GM10248 (cell line): ENCODE results near the gene NELL1.

Experiments used
- CTCF ChIA-PET: fragments of 300-600 bp; sonication (Branson Sonifier 250); formaldehyde crosslinking; extraction: SDS; loops from one replicate; lab custom pipeline; 2021; ENCODE audit warnings: antibody characterized with exemption; lab: Yijun Ruan, JAX
- POLR2A ChIA-PET: fragments of 350-650 bp; sonication (Branson Sonifier 250); formaldehyde crosslinking; extraction: SDS; loops from one replicate; lab custom pipeline; 2020; ENCODE audit warnings: antibody characterized with exemption; lab: Yijun Ruan, JAX
- DNase-seq: peaks from one replicate; pipeline ENCODE4 v3.0.0; 2012; ENCODE audit errors: extremely low spot score
- TF ChIP-seq, protein P1 (sequence below): IDR thresholded peaks from 2 replicates; pipeline ENCODE4 v1.5.1; 2012; ENCODE audit warnings: mild to moderate bottlenecking, low read depth; ENCODE audit errors: extremely low read depth, missing control alignments, control extremely low read depth

Gene NELL1

DNA sequence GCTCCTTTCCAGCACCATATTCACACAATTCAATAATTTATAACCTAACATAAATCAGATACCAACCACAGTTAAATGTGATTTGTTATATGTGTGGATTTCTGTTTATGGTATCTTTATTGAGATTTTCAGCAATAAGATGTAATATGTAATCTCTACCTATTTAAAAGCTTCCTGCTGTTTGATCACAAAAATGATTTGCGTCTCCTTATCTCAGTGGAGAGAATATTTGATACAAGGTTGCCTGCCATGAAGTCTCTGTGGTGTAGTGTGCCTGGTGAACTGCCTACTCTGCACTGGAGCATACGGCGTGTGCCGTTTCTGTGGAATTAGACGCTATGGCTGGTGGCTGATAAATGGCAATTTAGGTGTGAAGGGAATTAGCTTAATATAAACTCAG, 741.1 kb downstream of the NELL1 start:
- TF ChIP-seq, protein P1, sequence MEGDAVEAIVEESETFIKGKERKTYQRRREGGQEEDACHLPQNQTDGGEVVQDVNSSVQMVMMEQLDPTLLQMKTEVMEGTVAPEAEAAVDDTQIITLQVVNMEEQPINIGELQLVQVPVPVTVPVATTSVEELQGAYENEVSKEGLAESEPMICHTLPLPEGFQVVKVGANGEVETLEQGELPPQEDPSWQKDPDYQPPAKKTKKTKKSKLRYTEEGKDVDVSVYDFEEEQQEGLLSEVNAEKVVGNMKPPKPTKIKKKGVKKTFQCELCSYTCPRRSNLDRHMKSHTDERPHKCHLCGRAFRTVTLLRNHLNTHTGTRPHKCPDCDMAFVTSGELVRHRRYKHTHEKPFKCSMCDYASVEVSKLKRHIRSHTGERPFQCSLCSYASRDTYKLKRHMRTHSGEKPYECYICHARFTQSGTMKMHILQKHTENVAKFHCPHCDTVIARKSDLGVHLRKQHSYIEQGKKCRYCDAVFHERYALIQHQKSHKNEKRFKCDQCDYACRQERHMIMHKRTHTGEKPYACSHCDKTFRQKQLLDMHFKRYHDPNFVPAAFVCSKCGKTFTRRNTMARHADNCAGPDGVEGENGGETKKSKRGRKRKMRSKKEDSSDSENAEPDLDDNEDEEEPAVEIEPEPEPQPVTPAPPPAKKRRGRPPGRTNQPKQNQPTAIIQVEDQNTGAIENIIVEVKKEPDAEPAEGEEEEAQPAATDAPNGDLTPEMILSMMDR = no peak
- ChIA-PET CTCF (no interaction called here), POLR2A (no interaction called here)
- no peak for DNase-seq

DNA sequence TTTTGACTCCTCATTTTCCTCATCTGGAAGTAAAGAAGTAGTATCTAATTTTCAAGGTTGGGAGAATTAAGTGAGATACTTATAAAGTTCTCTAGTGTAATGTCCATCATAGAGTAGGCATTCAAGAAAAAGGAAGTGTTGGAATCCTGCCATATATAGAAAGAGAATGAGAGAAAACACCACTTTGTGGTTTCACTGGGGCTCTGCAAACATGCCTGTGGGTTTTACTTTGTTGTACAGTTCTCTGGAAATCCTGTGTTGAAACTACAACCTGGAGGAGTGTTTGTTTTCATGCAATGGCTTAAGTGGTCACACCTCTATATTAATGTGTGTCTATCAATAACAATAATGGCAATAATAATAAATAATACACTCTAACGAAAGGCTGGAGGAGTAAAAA, 741.7 kb downstream of the NELL1 start:
- CTCF ChIA-PET = no interaction called here
- no peak for DNase-seq
- TF ChIP-seq, protein P1 = no peak
- POLR2A ChIA-PET = no interaction called here

DNA sequence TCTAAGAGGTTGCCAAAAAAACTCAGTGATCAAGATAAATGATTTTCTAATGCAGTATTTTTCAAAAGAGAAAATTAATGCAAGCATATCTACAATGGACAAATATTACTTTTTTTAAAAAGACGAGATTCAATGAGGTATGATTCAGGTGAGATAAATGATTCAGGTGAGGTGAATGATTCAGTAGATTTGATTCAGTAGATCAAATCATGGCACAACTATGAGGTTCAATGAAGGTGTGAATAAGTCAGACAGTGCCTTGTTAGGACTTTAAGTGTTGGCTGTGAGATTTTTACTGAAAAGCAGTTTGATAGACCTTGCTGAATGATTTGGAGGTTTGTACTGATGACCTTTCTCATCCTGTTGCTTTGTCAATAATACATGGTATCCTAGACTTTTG, 742.2 kb downstream of the NELL1 start:
- POLR2A ChIA-PET = no interaction called here
- CTCF ChIA-PET = no interaction called here
- DNase-seq = no peak
- TF ChIP-seq, protein P1 = no peak

DNA sequence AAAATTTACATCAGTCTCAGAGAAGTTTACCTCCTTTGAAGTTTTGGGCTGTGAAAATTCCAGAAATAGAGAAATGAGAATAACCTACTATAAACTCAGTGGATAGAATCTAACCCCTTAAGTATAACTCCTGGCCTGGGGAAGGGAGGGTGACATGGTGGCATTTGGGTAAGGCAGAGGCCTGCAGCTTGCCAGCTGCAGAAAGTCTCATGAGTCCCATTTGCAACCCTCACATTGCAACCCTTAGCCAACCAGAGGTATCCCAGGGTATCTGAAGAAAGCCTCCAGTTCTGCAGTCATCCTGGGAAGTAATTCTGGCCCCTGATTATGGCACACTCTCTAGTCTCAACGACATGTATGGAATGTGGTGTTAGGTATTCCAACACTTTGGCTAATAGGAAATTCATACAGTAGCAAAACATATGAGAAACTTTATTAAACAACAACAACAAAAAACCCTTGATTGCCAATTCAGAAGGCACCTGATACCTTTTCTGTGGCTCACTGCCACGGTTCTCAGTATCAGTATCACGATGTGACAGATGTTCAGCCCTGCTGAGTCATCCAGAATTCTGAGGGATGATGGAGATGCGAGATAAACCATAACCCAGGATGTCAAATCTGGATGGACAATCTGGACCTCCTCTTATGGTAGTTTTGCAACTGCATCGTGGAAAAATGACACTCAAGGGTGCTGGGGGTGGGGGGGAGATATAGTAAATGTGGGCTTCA, 743.4 kb downstream of the NELL1 start:
- CTCF ChIA-PET = no interaction called here
- TF ChIP-seq, protein P1 = no peak
- no peak for DNase-seq
- POLR2A ChIA-PET = no interaction called here

DNA sequence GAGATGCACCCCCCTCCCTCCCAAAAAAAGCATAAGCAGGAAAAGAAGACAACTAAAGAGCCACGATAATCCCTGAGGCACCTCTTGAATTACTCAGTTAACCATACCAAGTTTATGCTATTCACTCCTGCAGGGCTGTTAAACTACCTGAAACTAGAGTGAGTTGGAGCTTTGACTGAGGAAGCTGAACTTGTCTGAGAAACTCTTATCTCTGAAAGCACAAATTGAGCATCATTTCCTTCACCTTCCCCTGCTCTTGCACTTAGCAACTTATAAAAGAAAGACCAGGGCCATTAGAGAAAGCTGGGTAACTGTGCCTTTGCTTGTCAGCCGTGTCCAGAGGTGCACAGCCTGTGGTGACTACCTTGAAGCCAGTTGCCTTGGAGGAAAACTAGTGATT, 745.6 kb downstream of the NELL1 start:
- TF ChIP-seq, protein P1 = no peak
- no peak for DNase-seq

DNA sequence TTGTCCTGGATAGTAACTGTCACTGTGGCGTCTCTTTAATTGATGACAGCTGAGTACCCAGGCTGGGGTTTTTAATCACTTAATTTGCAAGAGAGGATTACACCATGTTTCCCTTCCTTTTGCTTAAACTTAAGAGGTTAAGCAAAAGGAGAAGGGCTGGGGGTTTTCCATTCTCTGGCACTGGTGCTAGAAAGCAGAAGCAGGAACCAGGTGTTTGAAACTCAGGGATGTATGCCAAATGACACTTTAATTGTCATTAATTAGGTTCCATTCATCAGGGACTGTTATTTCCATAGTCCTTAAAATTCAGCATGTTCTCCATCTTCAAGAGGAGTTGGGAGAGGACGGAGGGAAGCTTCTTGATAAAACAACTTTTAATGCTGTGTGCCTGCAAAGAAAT, 746.2 kb downstream of the NELL1 start:
- ChIA-PET POLR2A (no interaction called here), CTCF (no interaction called here)
- DNase-seq = no peak
- TF ChIP-seq, protein P1 = no peak

More for the DNA sequence above, 745.6 kb downstream of the NELL1 start:
- ChIA-PET POLR2A (no interaction called here), CTCF (no interaction called here)
